Body of pancreas (tissue), 4 donors: ENCODE measurements around the gene DGKD.

Experiments used
- CTCF ChIP-seq, 7 experiments: fragments of 450-650 bp in 4 of 7; fragments of 200-600 bp in 3 of 7; sonication (generic) in 3 of 7; IDR thresholded peaks; one replicate each; pipeline ENCODE4 v1.5.1; 2016 to 2019; ENCODE audit warnings: antibody characterized with exemption in 7 of 7
- POLR2A ChIP-seq, 3 donors: fragments of 450-650 bp; IDR thresholded peaks; one replicate each; pipeline ENCODE4 v1.6.1; 2016; ENCODE audit warnings: antibody characterized with exemption in 3 of 3, mild to moderate bottlenecking in 2 of 3

- no peak for TF ChIP-seq CTCF (IDR thresholded peaks at IDR 0.05)
- TF ChIP-seq POLR2A (IDR thresholded peaks at IDR 0.05), result no peak
These were observed 83.2 kb downstream of the DGKD start for GRCh38 chr2:233437439-233437955.
